IMR-90 (cell line): ENCODE results near the gene COL9A3. TPM values are rescaled to one million over a fixed set of nuclear protein-coding genes. Genes with fewer than 3 reads are reported as not detected.

Experiments
- ATAC-seq: fragments of 200-7000 bp; cut with Tn5 transposase; 2 replicates; pipeline ENCODE4 v1.9.1; 2020; ENCODE audit warnings: low read depth, mild to moderate bottlenecking, moderate library complexity
- BruUV-seq: library from RNA; stranded (reverse); fragments of 400-500 nt; replicated peaks from 2 replicates; lab custom pipeline; 2021; lab: Mats Ljungman, UMichigan
- CTCF ChIA-PET: fragments of 300-600 bp; formaldehyde crosslinking; extraction: SDS; loops from one replicate; lab custom pipeline; 2021; ENCODE audit warnings: antibody characterized with exemption; lab: Yijun Ruan, JAX
- POLR2A ChIA-PET: fragments of 300-600 bp; sonication (Branson Sonifier 250); formaldehyde crosslinking; loops from one replicate; lab custom pipeline; 2022; ENCODE audit warnings: antibody characterized with exemption; ENCODE audit not compliant: unreplicated experiment; lab: Charles Lee
- DNase-seq: peaks from one replicate; pipeline ENCODE4 v3.0.0; 2013
- H2AFZ ChIP-seq: replicated peaks from 2 replicates; pipeline ENCODE3; 2013; ENCODE audit warnings: low read length, mild to moderate bottlenecking; ENCODE audit not compliant: poor library complexity
- H2AK5ac ChIP-seq: 2 replicates; pipeline ENCODE4 v1.6.1; 2013; ENCODE audit warnings: low read depth, low read length, inconsistent platforms
- H2AK9ac ChIP-seq: replicated peaks from 2 replicates; pipeline ENCODE3; 2013; ENCODE audit warnings: mild to moderate bottlenecking, low read depth, low read length, moderate library complexity; ENCODE audit not compliant: poor library complexity
- H2BK120ac ChIP-seq: 2 replicates; pipeline ENCODE4 v1.6.1; 2013; ENCODE audit warnings: low read depth, low read length, inconsistent platforms
- H2BK15ac ChIP-seq: 3 replicates; pipeline ENCODE4 v1.6.1; 2013; ENCODE audit warnings: low read depth, low read length, inconsistent platforms
- H2BK20ac ChIP-seq: 2 replicates; pipeline ENCODE4 v1.6.1; 2013; ENCODE audit warnings: low read depth, mild to moderate bottlenecking, inconsistent platforms, low read length, moderate library complexity
- H2BK5ac ChIP-seq: 2 replicates; pipeline ENCODE4 v1.6.1; 2013; ENCODE audit warnings: mild to moderate bottlenecking, low read depth, low read length, inconsistent platforms; ENCODE audit not compliant: poor library complexity, severe bottlenecking
- H3K14ac ChIP-seq: replicated peaks from 2 replicates; pipeline ENCODE4 v1.6.1; 2013; ENCODE audit warnings: low read depth, low read length, inconsistent platforms
- H3K18ac ChIP-seq: 2 replicates; pipeline ENCODE4 v1.6.1; 2013; ENCODE audit warnings: low read depth, low read length, control low read depth
- H3K23ac ChIP-seq: 2 replicates; pipeline ENCODE4 v1.6.1; 2013; ENCODE audit warnings: low read depth, low read length, inconsistent platforms
- H3K27ac ChIP-seq: 2 replicates; pipeline ENCODE4 v1.5.1; 2013; ENCODE audit warnings: mild to moderate bottlenecking, control low read depth, low read length; ENCODE audit not compliant: insufficient read depth
- H3K27me3 ChIP-seq: 2 replicates; pipeline ENCODE4 v1.6.1; 2013; ENCODE audit warnings: low read length; ENCODE audit not compliant: control insufficient read depth, insufficient read depth
- H3K36me3 ChIP-seq: 2 replicates; pipeline ENCODE4 v1.6.1; 2013; ENCODE audit warnings: low read length, mixed read lengths; ENCODE audit not compliant: control insufficient read depth, insufficient read depth
- H3K4ac ChIP-seq: 2 replicates; pipeline ENCODE4 v1.6.1; 2013; ENCODE audit warnings: low read depth, low read length, inconsistent platforms
- H3K4me1 ChIP-seq: 2 replicates; pipeline ENCODE4 v1.6.1; 2013; ENCODE audit warnings: low read length, mixed read lengths; ENCODE audit not compliant: control insufficient read depth, insufficient read depth
- H3K4me2 ChIP-seq: 2 replicates; pipeline ENCODE4 v1.6.1; 2013; ENCODE audit warnings: low read depth, mild to moderate bottlenecking, control low read depth, low read length, moderate library complexity
- H3K4me3 ChIP-seq: 2 replicates; pipeline ENCODE4 v1.5.1; 2013; ENCODE audit warnings: low read depth, mild to moderate bottlenecking, control low read depth, low read length, moderate library complexity; ENCODE audit not compliant: insufficient read depth
- H3K56ac ChIP-seq: 2 replicates; pipeline ENCODE4 v1.6.1; 2013; ENCODE audit warnings: low read length, inconsistent platforms; ENCODE audit not compliant: insufficient read depth; ENCODE audit errors: extremely low read depth
- H3K79me1 ChIP-seq, 2 experiments: 2 replicates each; pipeline ENCODE4 v1.6.1; 2013; ENCODE audit warnings: low read length in 2 of 2, inconsistent platforms in 1 of 2, low read depth in 1 of 2
- H3K9ac ChIP-seq: 2 replicates; pipeline ENCODE4 v1.6.1; 2013; ENCODE audit warnings: low read depth, low read length, control low read depth
- H3K9me1 ChIP-seq: 2 replicates; pipeline ENCODE4 v1.6.1; 2013; ENCODE audit warnings: low read length, inconsistent platforms; ENCODE audit not compliant: insufficient read depth
- H3K9me3 ChIP-seq: 2 replicates; pipeline ENCODE4 v1.6.1; 2013; ENCODE audit warnings: low read length; ENCODE audit not compliant: control insufficient read depth, insufficient read depth
- H4K20me1 ChIP-seq: 2 replicates; pipeline ENCODE4 v1.6.1; 2013; ENCODE audit warnings: low read length, inconsistent platforms; ENCODE audit not compliant: insufficient read depth
- H4K5ac ChIP-seq: 2 replicates; pipeline ENCODE4 v1.6.1; 2013; ENCODE audit warnings: mild to moderate bottlenecking, low read depth, low read length, control low read depth
- H4K8ac ChIP-seq, 2 experiments: 2 replicates each; pipeline ENCODE4 v1.6.1; 2013; ENCODE audit warnings: low read depth in 2 of 2, low read length in 2 of 2, control low read depth in 1 of 2, inconsistent platforms in 1 of 2
- H4K91ac ChIP-seq: 2 replicates; pipeline ENCODE4 v1.6.1; 2013; ENCODE audit warnings: low read depth, low read length, inconsistent platforms; ENCODE audit not compliant: insufficient read depth
- RCOR1 ChIP-seq: IDR thresholded peaks from 2 replicates; pipeline ENCODE4 v1.6.1; 2012; ENCODE audit warnings: mild to moderate bottlenecking, low read length, improper control_type of control experiment; ENCODE audit not compliant: insufficient replicate concordance
- SMC3 ChIP-seq: fragments of 150-350 bp; IDR thresholded peaks from 2 replicates; pipeline ENCODE4 v1.6.1; 2016; ENCODE audit warnings: low read depth, mild to moderate bottlenecking, antibody characterized with exemption, low read length, moderate library complexity
- USF2 ChIP-seq: fragments of 150-350 bp; IDR thresholded peaks from 2 replicates; pipeline ENCODE4 v1.6.1; 2017; ENCODE audit warnings: mild to moderate bottlenecking, antibody characterized with exemption, low read length, low read depth
- WGBS, 2 experiments: methylation state at CpG; one replicate each; pipeline versions ENCODE4 v1.1.5 to v1.1.7; 2013; ENCODE audit warnings: missing lambda C conversion rate in 2 of 2; ENCODE audit not compliant: insufficient read length in 1 of 2; ENCODE audit errors: extremely low coverage in 2 of 2; 5-methylcytosine and 5-hydroxymethylcytosine counted together
- dilution Hi-C: fragments of 300-500 bp; cut with HindIII; formaldehyde crosslinking; loops from one replicate; pipeline ENCODE4 v1.14.3; 2018; ENCODE audit warnings: low sequenced_read_pairs; ENCODE audit not compliant: unreplicated experiment
- in situ Hi-C: fragments of 300-500 bp; cut with MboI; formaldehyde crosslinking; loops from 3 replicates; pipeline ENCODE4 v1.14.3; 2019; ENCODE audit warnings: low sequenced_read_pairs, inconsistent platforms, mixed read lengths
- intact Hi-C: fragments of 100-400 bp; cut with micrococcal nuclease; formaldehyde crosslinking; loops from 2 replicates; pipeline ENCODE4 v1.10.0; 2022
- polyA plus RNA-seq, 3 experiments: library from polyadenylated mRNA; depleted of rRNA; stranded (reverse); fragments of >200 nt; gene quantifications; 2 replicates each; pipeline ENCODE4 v1.2.3, GENCODE V29; 2012; ENCODE audit warnings: low replicate concordance in 1 of 3
- total RNA-seq: library from RNA; depleted of rRNA; stranded (reverse); fragments of >200 nt; gene quantifications from 2 replicates; pipeline ENCODE4 v1.2.3, GENCODE V29; 2012

COL9A3 gene
- total and polyA plus RNA-seq, 2 of the 4 experiments (the other 2 are of a cell fraction), result 0.36 to 1.4 TPM

GRCh38 chr20:62799459-62799858, 17.4 kb upstream of the COL9A3 start:
- intact Hi-C loops, result no loop called here
- CTCF ChIA-PET, result no interaction called here
- H3K23ac ChIP-seq, result no peak overlapping the region

More at GRCh38 chr20:62799459-62799858, 17.4 kb upstream of the COL9A3 start:
- H4K20me1 ChIP-seq, result peaks cover 14% of the 10 kb centered on the region
- H3K4me3 ChIP-seq, result no peak overlapping the region
- DNase-seq (no peak), ATAC-seq (no peak)
- dilution Hi-C loops, result no loop called here
- H3K14ac ChIP-seq, result no peak overlapping the region
- H2AK5ac ChIP-seq, result no peak overlapping the region
- no peak overlapping the region for H4K8ac ChIP-seq
- H4K91ac ChIP-seq, result no peak overlapping the region
- H3K36me3 ChIP-seq, result peaks cover 32% of the 10 kb centered on the region
- 97% methylated on average over 14 of the region's 19 CpGs; no CpG with 5 or more reads in 1 of the 2 experiments for WGBS, 2 experiments
- no peak overlapping the region for H4K5ac ChIP-seq
- no peak overlapping the region for H2AK9ac ChIP-seq
- no peak overlapping the region for H2BK120ac ChIP-seq
- H3K9me1 ChIP-seq, result no peaks in the 10 kb centered on the region
- no peak overlapping the region for H3K4ac ChIP-seq
- peaks cover 11 to 15% of the 10 kb centered on the region in 2 experiments for H3K79me1 ChIP-seq
- TSS peak; percentile 86 for BruUV-seq
- H3K4me2 ChIP-seq, result no peak overlapping the region
- no peak overlapping the region for H2BK15ac ChIP-seq
- no peaks in the 10 kb centered on the region for H3K9me3 ChIP-seq
- H3K9ac ChIP-seq, result no peak overlapping the region
- TF ChIP-seq USF2 (no peak), RCOR1 (no peak), SMC3 (no peak)
- H3K56ac ChIP-seq, result no peak overlapping the region
- in situ Hi-C loops, result no loop called here
- H2BK5ac ChIP-seq, result no peak overlapping the region
- H3K18ac ChIP-seq, result no peak overlapping the region
- peaks cover 6% of the 10 kb centered on the region for H3K4me1 ChIP-seq
- no peak overlapping the region for H2AFZ ChIP-seq
- H2BK20ac ChIP-seq, result no peak overlapping the region
- no peak overlapping the region for H3K27ac ChIP-seq
- POLR2A ChIA-PET, result no interaction called here
- H3K27me3 ChIP-seq, result no peaks in the 10 kb centered on the region
